Activated CD8-positive, alpha-beta memory T cell treated with anti-CD3 and anti-CD28 coated beads, Interleukin-2, amount 50 U/mL, for 1 hour (primary cell): ENCODE results near the gene CUL3.

Experiments used
- DNase-seq: peaks from one replicate; pipeline ENCODE4 v3.0.0-alpha.2; 2020; ENCODE audit errors: extremely low read depth

The CUL3 gene

GRCh38 chr2:224580248-224580647, 4.9 kb downstream of the CUL3 start:
- DNase-seq, result no peak

GRCh38 chr2:224579411-224579810, 5.8 kb downstream of the CUL3 start:
- no peak for DNase-seq

- DNase-seq, result no peak
Observed at GRCh38 chr2:224577541-224577940, 7.6 kb downstream of the CUL3 start.

GRCh38 chr2:224576088-224576715, 9.0 kb downstream of the CUL3 start:
- DNase-seq, result no peak

GRCh38 chr2:224574423-224575084, 10.6 kb downstream of the CUL3 start:
- no peak for DNase-seq

GRCh38 chr2:224573724-224574123, 11.4 kb downstream of the CUL3 start:
- DNase-seq, result no peak

- no peak for DNase-seq
Observed at GRCh38 chr2:224572338-224572737, 12.8 kb downstream of the CUL3 start.

- no peak for DNase-seq
Observed at GRCh38 chr2:224570328-224570993, 14.7 kb downstream of the CUL3 start.

- no peak for DNase-seq
Observed at GRCh38 chr2:224569654-224570053, 15.5 kb downstream of the CUL3 start.

- no peak for DNase-seq
Observed at GRCh38 chr2:224565452-224566035, 19.6 kb downstream of the CUL3 start.

GRCh38 chr2:224563537-224563936, 21.6 kb downstream of the CUL3 start:
- no peak for DNase-seq

GRCh38 chr2:224562831-224563230, 22.3 kb downstream of the CUL3 start:
- no peak for DNase-seq

- DNase-seq, result no peak
Observed at GRCh38 chr2:224561234-224562005, 23.7 kb downstream of the CUL3 start.

- DNase-seq, result no peak
Observed at GRCh38 chr2:224560549-224560948, 24.6 kb downstream of the CUL3 start.

- no peak for DNase-seq
Observed at GRCh38 chr2:224557610-224558009, 27.6 kb downstream of the CUL3 start.

GRCh38 chr2:224556381-224556780, 28.8 kb downstream of the CUL3 start:
- no peak for DNase-seq

GRCh38 chr2:224555823-224556366, 29.3 kb downstream of the CUL3 start:
- no peak for DNase-seq

- DNase-seq, result no peak
Observed at GRCh38 chr2:224552771-224553170, 32.4 kb downstream of the CUL3 start.

GRCh38 chr2:224551693-224552092, 33.5 kb downstream of the CUL3 start:
- no peak for DNase-seq

GRCh38 chr2:224546926-224547325, 38.2 kb downstream of the CUL3 start:
- DNase-seq, result no peak

- DNase-seq, result no peak
Observed at GRCh38 chr2:224545884-224546644, 39.1 kb downstream of the CUL3 start.
